Right lobe of liver (tissue), 4 donors: Measurements from ENCODE around the gene KCNAB1.

Experiments
- POLR2A ChIP-seq: fragments of 450-650 bp; IDR thresholded peaks from one replicate; pipeline ENCODE4 v1.6.1; 2017; ENCODE audit warnings: antibody characterized with exemption, mild to moderate bottlenecking
- TF ChIP-seq, protein P1 (sequence below), 4 donors: fragments of 200-600 bp in 3 of 4; fragments of 450-650 bp in 1 of 4; IDR thresholded peaks; one replicate each; pipeline versions ENCODE4 v1.5.1 to v1.8.0; 2016 to 2022; ENCODE audit warnings: antibody characterized with exemption in 4 of 4, mild to moderate bottlenecking in 2 of 4
- donor health status: DM: no; HTN: no; CAD: no.
- donor health status: DM: no; HTN: no; CAD: no.
- donor health status: DM: no; HTN: yes; CAD: no.

DNA sequence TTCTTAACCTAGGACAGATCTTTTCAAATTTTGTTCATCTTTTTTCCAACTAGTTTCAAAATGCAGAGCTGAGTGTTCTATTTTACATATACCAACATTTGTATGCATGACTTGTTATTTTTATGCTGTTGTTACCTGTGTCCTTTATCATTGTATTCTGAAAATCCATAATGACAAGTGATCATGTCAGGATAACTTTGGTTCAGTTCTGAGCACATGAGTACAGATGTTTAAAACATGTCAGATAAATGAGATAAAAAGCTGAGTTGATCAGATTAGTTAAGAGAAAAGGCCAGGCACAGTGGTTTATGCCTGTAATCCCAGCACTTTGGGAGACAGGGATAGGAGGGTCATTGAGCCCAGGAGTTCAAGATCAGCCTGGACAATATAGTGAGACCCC lies 229.6 kb downstream of the KCNAB1 start:
- TF ChIP-seq POLR2A = no peak
- TF ChIP-seq, protein P1, sequence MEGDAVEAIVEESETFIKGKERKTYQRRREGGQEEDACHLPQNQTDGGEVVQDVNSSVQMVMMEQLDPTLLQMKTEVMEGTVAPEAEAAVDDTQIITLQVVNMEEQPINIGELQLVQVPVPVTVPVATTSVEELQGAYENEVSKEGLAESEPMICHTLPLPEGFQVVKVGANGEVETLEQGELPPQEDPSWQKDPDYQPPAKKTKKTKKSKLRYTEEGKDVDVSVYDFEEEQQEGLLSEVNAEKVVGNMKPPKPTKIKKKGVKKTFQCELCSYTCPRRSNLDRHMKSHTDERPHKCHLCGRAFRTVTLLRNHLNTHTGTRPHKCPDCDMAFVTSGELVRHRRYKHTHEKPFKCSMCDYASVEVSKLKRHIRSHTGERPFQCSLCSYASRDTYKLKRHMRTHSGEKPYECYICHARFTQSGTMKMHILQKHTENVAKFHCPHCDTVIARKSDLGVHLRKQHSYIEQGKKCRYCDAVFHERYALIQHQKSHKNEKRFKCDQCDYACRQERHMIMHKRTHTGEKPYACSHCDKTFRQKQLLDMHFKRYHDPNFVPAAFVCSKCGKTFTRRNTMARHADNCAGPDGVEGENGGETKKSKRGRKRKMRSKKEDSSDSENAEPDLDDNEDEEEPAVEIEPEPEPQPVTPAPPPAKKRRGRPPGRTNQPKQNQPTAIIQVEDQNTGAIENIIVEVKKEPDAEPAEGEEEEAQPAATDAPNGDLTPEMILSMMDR (IDR thresholded peaks at IDR 0.05) = no peak
